Ovary (tissue), 9 donors: ENCODE results near the gene ETFBKMT. TPM values are rescaled to one million over a fixed set of nuclear protein-coding genes. Genes with fewer than 3 reads are reported as not detected.
A peak's percentile ranks its signal among the peaks of the same experiment; 100 is the strongest.
"Not testable (repeated sequence)": the region's sequence is repeated elsewhere in the genome, so short reads cannot be mapped to it uniquely, and the experiment has no call there.

ENCODE experiments used
- DNase-seq, 5 donors: peaks; one replicate each; pipeline ENCODE4 v3.0.0-alpha.2; 2019 to 2020
- H3K27ac ChIP-seq, 2 donors: fragments of 200-600 bp; one replicate each; pipeline versions ENCODE4 v1.5.1 to v1.8.0; 2019 to 2022
- H3K27me3 ChIP-seq: fragments of 200-600 bp; one replicate; pipeline ENCODE4 v1.8.0; 2022
- H3K36me3 ChIP-seq: fragments of 200-600 bp; sonication (generic); one replicate; pipeline ENCODE4 v1.5.1; 2019
- H3K4me1 ChIP-seq: one replicate; pipeline ENCODE4 v1.8.1; 2013; ENCODE audit warnings: mild to moderate bottlenecking, moderate library complexity; ENCODE audit not compliant: insufficient read depth
- H3K4me3 ChIP-seq: fragments of 200-600 bp; sonication (generic); one replicate; pipeline ENCODE4 v1.5.1; 2017
- H3K9me3 ChIP-seq, 2 donors: fragments of 200-600 bp in 1 of 2; sonication (generic) in 1 of 2; one replicate each; pipeline versions ENCODE4 v1.5.1 to v1.8.1; 2013 to 2019; ENCODE audit warnings: mild to moderate bottlenecking in 1 of 2, moderate library complexity in 1 of 2
- EP300 ChIP-seq: sonication (generic); formaldehyde crosslinking; IDR thresholded peaks from one replicate; pipeline ENCODE4 v1.6.1; 2017; ENCODE audit warnings: antibody characterized with exemption
- POLR2A ChIP-seq: fragments of 450-650 bp; IDR thresholded peaks from one replicate; pipeline ENCODE4 v1.6.1; 2017; ENCODE audit warnings: antibody characterized with exemption, mild to moderate bottlenecking, moderate library complexity
- WGBS, 3 donors: extraction: QIAGEN DNeasy Blood & Tissue Kit in 1 of 3; methylation state at CpG; one replicate each; pipeline versions ENCODE4 v1.1.5 to v1.1.7; 2013 to 2017; 5-methylcytosine and 5-hydroxymethylcytosine counted together
- intact Hi-C, 4 donors: fragments of 100-400 bp; cut with DNase I; formaldehyde crosslinking; loops; one replicate each; pipeline versions ENCODE4 v1.11.0 to v1.15.1; 2022 to 2023
- polyA plus RNA-seq, 2 donors: library from polyadenylated mRNA; stranded (reverse); fragments of 200-250 nt in 1 of 2; fragments of 350-450 nt in 1 of 2; fragmentation: Illumina TruSeq in 1 of 2; extraction: RNeasy Lipid Tissue Mini Kit (QIAGEN cat#74804) in 1 of 2; gene quantifications; one replicate each; pipeline ENCODE4 v1.2.3, GENCODE V29; 2013 to 2014
- total RNA-seq, 7 donors: library from RNA; depleted of rRNA in 2 of 7; stranded (reverse); fragments of >200 nt in 2 of 7; fragmentation: NEBNext Ultra II Directional in 3 of 7; extraction: Animal tissue kit (Norgen Biotek cat#: 25700) in 3 of 7; gene quantifications; one replicate each; pipeline versions ENCODE4 v1.1.0 to v1.2.4, GENCODE V29; 2016 to 2023
- TF ChIP-seq, protein P1 (sequence below), 3 donors: fragments of 450-650 bp in 2 of 3; fragments of 200-600 bp in 1 of 3; IDR thresholded peaks; one replicate each; pipeline versions ENCODE4 v1.5.1 to v1.8.0; 2016 to 2022; ENCODE audit warnings: antibody characterized with exemption in 3 of 3, mild to moderate bottlenecking in 1 of 3
- donor health status: DM: no; HTN: no; CAD: no; lungs with moderate emphysema.
- donor health status: DM: no; HTN: no; CAD: no.
- donor health status: Bipolar disorder and iron deficiency.
- donor health status: DM: yes; HTN: yes; CAD: no.
- donor health status: DM: no; HTN: no; CAD: no.
- donor health status: DM: yes; HTN: yes; CAD: no.

The ETFBKMT gene
- total and polyA plus RNA-seq, 9 donors, result 2.5 to 8.2 (median 5.5) TPM

DNA sequence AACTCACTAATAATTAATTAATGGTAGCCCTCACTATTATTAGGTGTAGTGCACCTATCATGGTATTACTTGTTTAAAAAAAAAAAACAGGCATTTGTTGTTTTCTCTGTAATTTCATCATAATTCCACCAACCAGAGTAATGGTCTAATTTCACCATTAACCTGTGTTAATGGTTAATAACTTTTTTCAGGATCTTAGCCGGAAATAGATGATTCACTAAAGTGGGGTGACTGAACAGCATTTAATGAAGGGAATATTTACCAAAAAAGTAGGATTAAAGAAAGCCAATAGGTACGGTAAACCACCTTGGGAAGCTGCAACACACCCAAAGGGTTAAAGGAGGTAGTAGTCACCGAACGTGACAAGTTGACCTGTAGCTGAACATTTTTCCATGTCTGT is 13.0 kb downstream of the ETFBKMT start:
- TF ChIP-seq POLR2A (no peak), EP300 (no peak)
- TF ChIP-seq, protein P1, sequence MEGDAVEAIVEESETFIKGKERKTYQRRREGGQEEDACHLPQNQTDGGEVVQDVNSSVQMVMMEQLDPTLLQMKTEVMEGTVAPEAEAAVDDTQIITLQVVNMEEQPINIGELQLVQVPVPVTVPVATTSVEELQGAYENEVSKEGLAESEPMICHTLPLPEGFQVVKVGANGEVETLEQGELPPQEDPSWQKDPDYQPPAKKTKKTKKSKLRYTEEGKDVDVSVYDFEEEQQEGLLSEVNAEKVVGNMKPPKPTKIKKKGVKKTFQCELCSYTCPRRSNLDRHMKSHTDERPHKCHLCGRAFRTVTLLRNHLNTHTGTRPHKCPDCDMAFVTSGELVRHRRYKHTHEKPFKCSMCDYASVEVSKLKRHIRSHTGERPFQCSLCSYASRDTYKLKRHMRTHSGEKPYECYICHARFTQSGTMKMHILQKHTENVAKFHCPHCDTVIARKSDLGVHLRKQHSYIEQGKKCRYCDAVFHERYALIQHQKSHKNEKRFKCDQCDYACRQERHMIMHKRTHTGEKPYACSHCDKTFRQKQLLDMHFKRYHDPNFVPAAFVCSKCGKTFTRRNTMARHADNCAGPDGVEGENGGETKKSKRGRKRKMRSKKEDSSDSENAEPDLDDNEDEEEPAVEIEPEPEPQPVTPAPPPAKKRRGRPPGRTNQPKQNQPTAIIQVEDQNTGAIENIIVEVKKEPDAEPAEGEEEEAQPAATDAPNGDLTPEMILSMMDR (IDR thresholded peaks at IDR 0.05), result no peak
- intact Hi-C loops, result loop anchor here in 1 of 4 donors (5.0 kb wide), 1 partner anchor 55 kb away; the partner anchor contains the start of gene AMN1

DNA sequence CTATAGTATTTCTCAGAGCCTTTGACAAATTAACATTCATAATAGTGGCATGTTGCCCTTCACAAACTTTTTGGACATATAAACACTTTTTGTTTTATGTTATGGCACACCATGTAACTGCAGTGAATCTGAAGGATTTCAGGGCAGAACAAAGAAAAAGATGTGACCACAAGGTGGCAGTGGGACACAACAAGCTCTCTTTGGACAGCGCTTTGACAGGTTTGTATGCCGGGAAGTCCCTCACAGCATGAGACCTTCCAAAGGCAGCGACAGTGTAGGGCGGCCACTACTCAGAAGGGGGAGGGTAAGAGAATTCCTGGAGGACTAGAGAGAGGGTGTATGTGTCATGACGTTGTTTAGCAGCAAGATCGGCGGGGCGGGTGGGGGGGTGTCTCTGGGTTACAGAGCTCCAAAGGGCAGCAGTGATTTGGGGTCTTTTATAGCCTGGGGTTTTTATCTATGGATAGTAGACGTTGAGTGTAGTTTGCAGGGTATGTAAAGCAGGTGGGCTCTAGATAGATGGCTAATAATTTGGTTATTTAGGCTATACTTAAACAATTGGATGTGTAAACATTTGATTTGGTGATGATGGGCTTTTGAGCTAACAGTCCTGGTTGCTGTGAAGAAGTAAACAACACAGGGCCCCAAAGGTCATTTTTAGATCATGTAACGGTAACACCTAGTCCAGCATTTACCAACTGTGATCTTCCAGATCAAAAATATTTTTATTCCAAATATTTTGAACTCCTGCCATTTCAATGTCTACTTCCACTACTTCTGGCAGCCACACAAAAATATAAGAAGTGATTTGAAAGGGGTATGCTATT is 22.9 kb downstream of the ETFBKMT start:
- Histone ChIP-seq H3K27me3 (no peaks in the 10 kb centered on the region), H3K36me3 (no peaks in the 10 kb centered on the region), H3K4me3 (no peak overlapping the region), H3K9me3 (peaks cover 0 to 14% of the 10 kb centered on the region in 2 donors), H3K27ac (no peak overlapping the region), H3K4me1 (no peaks in the 10 kb centered on the region)
- WGBS, 3 donors, result 75 to 78% (median 76%) methylated on average over 10 of the region's 10 CpGs
- DNase-seq, result peak in 2 of 5 donors; percentile 37 to 43
- TF ChIP-seq, protein P1 (IDR thresholded peaks at IDR 0.05), result peak in 1 of 3 donors; percentile 42
- TF ChIP-seq POLR2A, result no peak
- no peak for TF ChIP-seq EP300
- intact Hi-C loops, result no loop called here

More for the DNA sequence above, 13.0 kb downstream of the ETFBKMT start:
- H3K4me1 ChIP-seq, result no peaks in the 10 kb centered on the region
- no peak for DNase-seq
- no peaks in the 10 kb centered on the region for H3K36me3 ChIP-seq
- 90 to 98% (median 97%) methylated on average over 4 of the region's 4 CpGs for WGBS, 3 donors
- H3K9me3 ChIP-seq, result peaks cover 0 to 4% of the 10 kb centered on the region in 2 donors
- H3K27ac ChIP-seq, result no peak overlapping the region
- H3K4me3 ChIP-seq, result no peak overlapping the region
- H3K27me3 ChIP-seq, result no peaks in the 10 kb centered on the region

DNA sequence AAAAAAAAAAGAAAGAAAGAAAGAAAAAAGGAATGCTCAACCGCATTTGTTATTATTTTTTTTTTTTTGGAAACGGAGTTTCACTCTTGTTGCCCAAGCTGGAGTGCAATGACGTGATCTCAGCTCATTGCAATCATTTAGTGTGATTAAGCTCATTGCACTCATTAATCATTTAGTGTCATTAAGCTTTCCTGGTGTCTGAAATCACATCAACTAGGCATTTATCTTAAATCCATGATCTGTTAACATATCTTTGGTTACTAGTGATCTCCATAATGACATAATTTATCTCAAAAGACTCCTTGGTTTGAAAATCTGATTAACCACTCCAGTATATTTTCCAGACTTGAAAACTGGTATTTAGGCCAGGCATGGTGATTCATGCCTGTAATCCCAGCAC is 26.3 kb downstream of the ETFBKMT start:
- Histone ChIP-seq H3K9me3 (peaks cover 0 to 14% of the 10 kb centered on the region in 2 donors), H3K4me1 (no peaks in the 10 kb centered on the region), H3K36me3 (no peaks in the 10 kb centered on the region), H3K27me3 (no peaks in the 10 kb centered on the region), H3K4me3 (no peak overlapping the region), H3K27ac (no peak overlapping the region)
- no peak for DNase-seq
- TF ChIP-seq, protein P1 (IDR thresholded peaks at IDR 0.05), result no peak
- TF ChIP-seq POLR2A (no peak), EP300 (no peak)
- WGBS, 3 donors, result 96 to 98% (median 97%) methylated on average over 3 of the region's 3 CpGs
- intact Hi-C loops, result no loop called here

DNA sequence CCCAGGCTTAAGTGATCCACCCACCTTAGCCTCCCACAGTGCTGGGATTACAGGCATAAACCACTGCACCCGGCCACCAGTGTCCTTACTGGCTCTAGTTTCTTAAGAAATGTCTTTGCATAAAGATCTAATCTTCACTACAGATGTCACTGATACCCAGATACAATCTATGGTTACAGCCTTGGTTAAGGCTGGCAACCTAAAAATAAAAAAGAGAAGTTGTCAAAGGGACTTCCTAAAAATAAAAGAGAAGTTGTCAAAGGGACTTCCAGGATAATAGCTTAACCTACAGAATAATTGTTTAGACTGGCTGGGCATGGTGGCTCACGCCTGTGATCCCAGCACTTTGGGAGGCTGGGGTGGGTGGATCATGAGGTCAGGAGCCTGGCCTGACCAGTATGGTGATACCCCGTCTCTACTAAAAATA is 27.6 kb downstream of the ETFBKMT start:
- H3K4me3 ChIP-seq, result no peak overlapping the region
- intact Hi-C loops, result no loop called here
- TF ChIP-seq EP300 (no peak), POLR2A (no peak)
- TF ChIP-seq, protein P1 (IDR thresholded peaks at IDR 0.05), result no peak
- H3K4me1 ChIP-seq, result no peaks in the 10 kb centered on the region
- DNase-seq, result no peak
- H3K36me3 ChIP-seq, result no peaks in the 10 kb centered on the region
- peaks cover 0 to 14% of the 10 kb centered on the region in 2 donors for H3K9me3 ChIP-seq
- H3K27me3 ChIP-seq, result no peaks in the 10 kb centered on the region
- H3K27ac ChIP-seq, result no peak overlapping the region
- WGBS, 3 donors, result 92 to 95% (median 92%) methylated on average over 3 of the region's 3 CpGs

DNA sequence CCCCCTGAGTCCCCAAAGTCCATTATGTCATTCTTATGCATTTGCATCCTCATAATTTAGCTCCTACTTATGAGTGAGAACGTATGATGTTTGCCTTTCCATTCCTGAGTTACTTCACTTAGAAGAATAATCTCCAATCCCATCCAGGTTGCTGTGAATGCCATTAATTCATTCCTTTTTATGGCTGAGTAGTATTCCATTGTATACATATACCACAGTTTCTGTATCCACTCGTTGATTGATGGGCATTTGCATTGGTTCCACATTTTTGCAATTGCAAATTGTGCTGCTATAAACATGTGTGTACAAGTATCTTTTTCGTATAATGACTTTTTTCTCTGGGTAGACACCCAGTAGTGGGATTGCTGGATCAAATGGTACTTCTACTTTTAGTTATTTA is 30.4 kb downstream of the ETFBKMT start:
- WGBS, 3 donors, result 95 to 99% (median 98%) methylated on average over 3 of the region's 3 CpGs
- H3K9me3 ChIP-seq, H3K36me3 ChIP-seq, H3K27me3 ChIP-seq, H3K27ac ChIP-seq, intact Hi-C loops, DNase-seq, H3K4me3 ChIP-seq, H3K4me1 ChIP-seq: not testable (repeated sequence)
